ENCODE measurements around the gene ALOX15.

- TF ChIP-seq CTCF (IDR thresholded peaks at IDR 0.05) = no peak
- TF ChIP-seq REST (IDR thresholded peaks at IDR 0.05; ENCODE audit: insufficient read depth in 1 of 2, low read depth in 2 of 2, low read length in 1 of 2) = no peak
- TF ChIP-seq POLR2AphosphoS5 (IDR thresholded peaks at IDR 0.05; ENCODE audit: low read depth, low read length) = no peak
- TF ChIP-seq SIN3A (IDR thresholded peaks at IDR 0.05; ENCODE audit: borderline replicate concordance, insufficient read depth, low read depth, low read length) = no peak
- no peak for TF ChIP-seq TCF7L2 (IDR thresholded peaks at IDR 0.05; ENCODE audit: low read depth, low read length)
These were observed 35.7 kb downstream of the ALOX15 start for GRCh38 chr17:4605826-4606225.

Measured in Panc1 (cell line).